K562 (cell line): ENCODE measurements around the gene NFYC. TPM values are rescaled to one million over a fixed set of nuclear protein-coding genes. Genes with fewer than 3 reads are reported as not detected.

Experiments
- POLR3A ChIP-seq: IDR thresholded peaks from 2 replicates; pipeline ENCODE4 v1.6.1; 2011; ENCODE audit warnings: borderline replicate concordance, mild to moderate bottlenecking, moderate library complexity; ENCODE audit not compliant: insufficient read length, insufficient read depth; ENCODE audit errors: extremely low read depth
- polyA plus RNA-seq, 8 experiments: library from polyadenylated mRNA; depleted of rRNA in 4 of 8; stranded (reverse) in 5 of 8; unstranded in 3 of 8; fragments of >200 nt; fragmentation: Nextera tagmentation in 2 of 8; fragmentation: Illumina TruSeq in 1 of 8; extraction: Ambion mirVana in 2 of 8; extraction: Trizol in 1 of 8; gene quantifications; 2 replicates each; pipeline versions ENCODE4 v1.2.1 to v1.2.3, GENCODE V29; 2011 to 2014; ENCODE audit warnings: inconsistent platforms in 1 of 8, missing spikeins in 1 of 8
- total RNA-seq, 7 experiments: library from RNA; depleted of rRNA in 6 of 7; stranded (reverse); fragments of >200 nt in 6 of 7; fragmentation: Illumina TruSeq in 2 of 7; extraction: Trizol in 2 of 7; gene quantifications; 2 replicates each; pipeline versions ENCODE4 v1.2.1 to v1.2.3, GENCODE V29; 2011 to 2021; ENCODE audit warnings: low replicate concordance in 1 of 7
- TF ChIP-seq, protein P1 (sequence below): fragments of 450-650 bp; IDR thresholded peaks from 2 replicates; pipeline ENCODE4 v1.6.1; 2016; ENCODE audit warnings: mild to moderate bottlenecking, moderate library complexity

The NFYC gene
- total and polyA plus RNA-seq, 9 of the 15 experiments (the other 6 are each of a cell fraction or from before 2014, with no cell fraction given): 4.8 to 59.8 (median 41.1) TPM

DNA sequence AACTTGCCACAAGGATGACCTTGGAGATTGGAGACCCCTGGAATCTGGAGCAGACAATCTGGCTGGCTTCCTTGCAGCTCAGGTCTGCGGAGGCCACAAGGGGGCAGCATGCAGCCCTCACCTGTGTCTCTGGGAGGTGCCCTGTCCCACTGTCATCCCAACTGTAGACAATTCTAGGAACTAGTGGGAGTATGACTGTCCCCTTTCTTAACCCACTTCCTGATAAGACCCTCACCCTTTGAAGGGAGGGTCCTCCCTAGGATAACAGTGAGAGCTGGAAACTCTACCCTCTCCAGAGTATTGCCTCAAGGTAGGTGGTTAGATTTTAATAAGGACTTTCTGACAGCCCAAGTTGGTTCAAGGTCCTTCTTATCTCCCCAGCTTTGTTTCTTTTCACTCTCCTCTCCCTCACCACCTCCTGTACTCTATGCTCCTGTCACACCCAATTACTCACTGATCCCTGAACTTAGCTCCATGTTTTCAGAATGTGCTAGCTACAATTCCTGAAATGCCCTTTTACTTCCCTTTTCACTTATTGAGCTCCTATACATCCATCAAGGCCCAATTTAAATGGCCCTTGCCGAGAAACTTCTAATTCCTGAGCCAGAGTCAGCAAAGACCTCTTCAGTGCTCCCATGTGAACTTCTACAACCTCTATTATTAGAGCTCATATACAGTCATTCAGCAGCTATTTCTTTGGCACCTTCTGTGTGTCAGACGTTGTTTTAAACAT is 82.9 kb downstream of the NFYC start (continued):
- TF ChIP-seq, protein P1, sequence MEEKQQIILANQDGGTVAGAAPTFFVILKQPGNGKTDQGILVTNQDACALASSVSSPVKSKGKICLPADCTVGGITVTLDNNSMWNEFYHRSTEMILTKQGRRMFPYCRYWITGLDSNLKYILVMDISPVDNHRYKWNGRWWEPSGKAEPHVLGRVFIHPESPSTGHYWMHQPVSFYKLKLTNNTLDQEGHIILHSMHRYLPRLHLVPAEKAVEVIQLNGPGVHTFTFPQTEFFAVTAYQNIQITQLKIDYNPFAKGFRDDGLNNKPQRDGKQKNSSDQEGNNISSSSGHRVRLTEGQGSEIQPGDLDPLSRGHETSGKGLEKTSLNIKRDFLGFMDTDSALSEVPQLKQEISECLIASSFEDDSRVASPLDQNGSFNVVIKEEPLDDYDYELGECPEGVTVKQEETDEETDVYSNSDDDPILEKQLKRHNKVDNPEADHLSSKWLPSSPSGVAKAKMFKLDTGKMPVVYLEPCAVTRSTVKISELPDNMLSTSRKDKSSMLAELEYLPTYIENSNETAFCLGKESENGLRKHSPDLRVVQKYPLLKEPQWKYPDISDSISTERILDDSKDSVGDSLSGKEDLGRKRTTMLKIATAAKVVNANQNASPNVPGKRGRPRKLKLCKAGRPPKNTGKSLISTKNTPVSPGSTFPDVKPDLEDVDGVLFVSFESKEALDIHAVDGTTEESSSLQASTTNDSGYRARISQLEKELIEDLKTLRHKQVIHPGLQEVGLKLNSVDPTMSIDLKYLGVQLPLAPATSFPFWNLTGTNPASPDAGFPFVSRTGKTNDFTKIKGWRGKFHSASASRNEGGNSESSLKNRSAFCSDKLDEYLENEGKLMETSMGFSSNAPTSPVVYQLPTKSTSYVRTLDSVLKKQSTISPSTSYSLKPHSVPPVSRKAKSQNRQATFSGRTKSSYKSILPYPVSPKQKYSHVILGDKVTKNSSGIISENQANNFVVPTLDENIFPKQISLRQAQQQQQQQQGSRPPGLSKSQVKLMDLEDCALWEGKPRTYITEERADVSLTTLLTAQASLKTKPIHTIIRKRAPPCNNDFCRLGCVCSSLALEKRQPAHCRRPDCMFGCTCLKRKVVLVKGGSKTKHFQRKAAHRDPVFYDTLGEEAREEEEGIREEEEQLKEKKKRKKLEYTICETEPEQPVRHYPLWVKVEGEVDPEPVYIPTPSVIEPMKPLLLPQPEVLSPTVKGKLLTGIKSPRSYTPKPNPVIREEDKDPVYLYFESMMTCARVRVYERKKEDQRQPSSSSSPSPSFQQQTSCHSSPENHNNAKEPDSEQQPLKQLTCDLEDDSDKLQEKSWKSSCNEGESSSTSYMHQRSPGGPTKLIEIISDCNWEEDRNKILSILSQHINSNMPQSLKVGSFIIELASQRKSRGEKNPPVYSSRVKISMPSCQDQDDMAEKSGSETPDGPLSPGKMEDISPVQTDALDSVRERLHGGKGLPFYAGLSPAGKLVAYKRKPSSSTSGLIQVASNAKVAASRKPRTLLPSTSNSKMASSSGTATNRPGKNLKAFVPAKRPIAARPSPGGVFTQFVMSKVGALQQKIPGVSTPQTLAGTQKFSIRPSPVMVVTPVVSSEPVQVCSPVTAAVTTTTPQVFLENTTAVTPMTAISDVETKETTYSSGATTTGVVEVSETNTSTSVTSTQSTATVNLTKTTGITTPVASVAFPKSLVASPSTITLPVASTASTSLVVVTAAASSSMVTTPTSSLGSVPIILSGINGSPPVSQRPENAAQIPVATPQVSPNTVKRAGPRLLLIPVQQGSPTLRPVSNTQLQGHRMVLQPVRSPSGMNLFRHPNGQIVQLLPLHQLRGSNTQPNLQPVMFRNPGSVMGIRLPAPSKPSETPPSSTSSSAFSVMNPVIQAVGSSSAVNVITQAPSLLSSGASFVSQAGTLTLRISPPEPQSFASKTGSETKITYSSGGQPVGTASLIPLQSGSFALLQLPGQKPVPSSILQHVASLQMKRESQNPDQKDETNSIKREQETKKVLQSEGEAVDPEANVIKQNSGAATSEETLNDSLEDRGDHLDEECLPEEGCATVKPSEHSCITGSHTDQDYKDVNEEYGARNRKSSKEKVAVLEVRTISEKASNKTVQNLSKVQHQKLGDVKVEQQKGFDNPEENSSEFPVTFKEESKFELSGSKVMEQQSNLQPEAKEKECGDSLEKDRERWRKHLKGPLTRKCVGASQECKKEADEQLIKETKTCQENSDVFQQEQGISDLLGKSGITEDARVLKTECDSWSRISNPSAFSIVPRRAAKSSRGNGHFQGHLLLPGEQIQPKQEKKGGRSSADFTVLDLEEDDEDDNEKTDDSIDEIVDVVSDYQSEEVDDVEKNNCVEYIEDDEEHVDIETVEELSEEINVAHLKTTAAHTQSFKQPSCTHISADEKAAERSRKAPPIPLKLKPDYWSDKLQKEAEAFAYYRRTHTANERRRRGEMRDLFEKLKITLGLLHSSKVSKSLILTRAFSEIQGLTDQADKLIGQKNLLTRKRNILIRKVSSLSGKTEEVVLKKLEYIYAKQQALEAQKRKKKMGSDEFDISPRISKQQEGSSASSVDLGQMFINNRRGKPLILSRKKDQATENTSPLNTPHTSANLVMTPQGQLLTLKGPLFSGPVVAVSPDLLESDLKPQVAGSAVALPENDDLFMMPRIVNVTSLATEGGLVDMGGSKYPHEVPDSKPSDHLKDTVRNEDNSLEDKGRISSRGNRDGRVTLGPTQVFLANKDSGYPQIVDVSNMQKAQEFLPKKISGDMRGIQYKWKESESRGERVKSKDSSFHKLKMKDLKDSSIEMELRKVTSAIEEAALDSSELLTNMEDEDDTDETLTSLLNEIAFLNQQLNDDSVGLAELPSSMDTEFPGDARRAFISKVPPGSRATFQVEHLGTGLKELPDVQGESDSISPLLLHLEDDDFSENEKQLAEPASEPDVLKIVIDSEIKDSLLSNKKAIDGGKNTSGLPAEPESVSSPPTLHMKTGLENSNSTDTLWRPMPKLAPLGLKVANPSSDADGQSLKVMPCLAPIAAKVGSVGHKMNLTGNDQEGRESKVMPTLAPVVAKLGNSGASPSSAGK: no peak
- TF ChIP-seq POLR3A: no peak
